ENCODE results near the gene ADGRG6. TPM values are rescaled to one million over a fixed set of nuclear protein-coding genes. Genes with fewer than 3 reads are reported as not detected.
"Not testable (repeated sequence)": the region's sequence is repeated elsewhere in the genome, so short reads cannot be mapped to it uniquely, and the experiment has no call there.

ADGRG6 gene
- total RNA-seq, 1 donor from 2014 or later, result 3.6 TPM

GRCh38 chr6:142342986-142343385 lies 41.2 kb downstream of the ADGRG6 start:
- Histone ChIP-seq H3K36me3 (no peaks in the 10 kb centered on the region), H3K4me3 (no peak overlapping the region), H3K9me3 (replicated peaks) (no peaks in the 10 kb centered on the region), H3K27ac (replicated peaks) (no peak overlapping the region), H3K27me3 (ENCODE audit: low read depth) (no peaks in the 10 kb centered on the region), H3K4me1 (no peaks in the 10 kb centered on the region)
- DNase-seq, result no peak
- intact Hi-C loops (cut with micrococcal nuclease), result no loop called here
- no peak for TF ChIP-seq CTCF (IDR thresholded peaks at IDR 0.05; ENCODE audit: borderline replicate concordance)

DNA sequence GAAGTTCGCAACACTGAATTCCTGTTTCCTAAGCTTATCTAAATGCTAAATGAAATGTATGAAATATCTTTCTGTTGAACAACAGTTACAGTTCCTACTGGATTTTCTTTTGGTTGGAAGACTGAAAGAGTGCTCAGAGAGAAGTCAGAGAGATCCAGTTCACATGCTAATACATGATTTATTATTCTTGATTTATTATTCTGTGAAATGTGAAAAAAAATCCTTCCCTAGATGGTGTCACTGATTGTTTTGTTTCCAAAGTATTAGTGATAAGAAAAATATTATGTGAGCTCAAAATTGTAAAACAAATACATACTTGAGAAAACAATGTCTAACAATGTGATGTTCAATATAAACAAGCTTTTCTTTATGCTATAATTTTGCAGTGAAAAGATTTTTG lies 42.1 kb downstream of the ADGRG6 start:
- no peaks in the 10 kb centered on the region for H3K4me1 ChIP-seq
- no peak overlapping the region for H3K27ac ChIP-seq (replicated peaks)
- H3K9me3 ChIP-seq (replicated peaks), result no peaks in the 10 kb centered on the region
- no peak for TF ChIP-seq CTCF (IDR thresholded peaks at IDR 0.05; ENCODE audit: borderline replicate concordance)
- H3K27me3 ChIP-seq (ENCODE audit: low read depth), result no peaks in the 10 kb centered on the region
- no peaks in the 10 kb centered on the region for H3K36me3 ChIP-seq
- DNase-seq, result no peak
- intact Hi-C loops (cut with micrococcal nuclease), result no loop called here
- no peak overlapping the region for H3K4me3 ChIP-seq

GRCh38 chr6:142345261-142345660 lies 43.5 kb downstream of the ADGRG6 start:
- no peaks in the 10 kb centered on the region for H3K36me3 ChIP-seq
- H3K27me3 ChIP-seq (ENCODE audit: low read depth), result no peaks in the 10 kb centered on the region
- no peaks in the 10 kb centered on the region for H3K9me3 ChIP-seq (replicated peaks)
- no peak overlapping the region for H3K4me3 ChIP-seq
- H3K4me1 ChIP-seq, result no peaks in the 10 kb centered on the region
- DNase-seq, result no peak
- no peak for TF ChIP-seq CTCF (IDR thresholded peaks at IDR 0.05; ENCODE audit: borderline replicate concordance)
- intact Hi-C loops (cut with micrococcal nuclease), result no loop called here
- H3K27ac ChIP-seq (replicated peaks), result no peak overlapping the region

GRCh38 chr6:142346166-142346565 lies 44.4 kb downstream of the ADGRG6 start:
- H3K4me1 ChIP-seq; H3K27ac ChIP-seq (replicated peaks); H3K27me3 ChIP-seq (ENCODE audit: low read depth); H3K36me3 ChIP-seq; intact Hi-C loops (cut with micrococcal nuclease); H3K9me3 ChIP-seq (replicated peaks); DNase-seq; H3K4me3 ChIP-seq: not testable (repeated sequence)

DNA sequence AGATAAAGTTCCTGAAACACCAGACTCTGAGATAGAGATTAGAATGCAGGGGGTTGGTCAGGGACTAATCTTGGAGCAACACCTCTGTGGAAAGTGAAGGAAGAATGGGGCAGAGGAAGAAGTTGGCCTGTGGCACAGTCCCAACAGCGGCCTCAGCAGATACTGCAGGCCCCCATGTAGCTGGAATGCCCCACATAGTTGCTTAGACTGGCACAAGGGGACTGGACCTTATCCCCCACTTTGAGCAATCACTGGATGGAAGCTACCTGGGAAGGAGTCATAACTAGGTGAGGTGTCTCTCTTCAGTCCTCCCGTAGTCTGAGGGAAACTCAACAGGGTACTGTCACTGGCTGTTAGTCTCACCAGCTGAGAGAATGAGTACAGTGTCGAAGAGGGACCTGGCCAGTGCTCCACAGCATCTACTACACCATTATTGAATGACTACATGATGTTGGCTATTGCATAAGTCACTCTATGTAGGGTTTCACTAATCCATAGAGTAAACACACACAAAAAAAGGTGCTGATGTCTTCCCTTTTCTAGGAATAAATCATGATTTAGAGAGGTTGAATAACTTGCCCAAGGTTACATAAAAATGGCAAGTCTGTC lies 47.5 kb downstream of the ADGRG6 start:
- intact Hi-C loops (cut with micrococcal nuclease), result no loop called here
- H3K27me3 ChIP-seq (ENCODE audit: low read depth), result no peaks in the 10 kb centered on the region
- peaks cover 7% of the 10 kb centered on the region for H3K9me3 ChIP-seq (replicated peaks)
- no peak overlapping the region for H3K4me3 ChIP-seq
- TF ChIP-seq CTCF (IDR thresholded peaks at IDR 0.05; ENCODE audit: borderline replicate concordance), result no peak
- H3K36me3 ChIP-seq, result no peaks in the 10 kb centered on the region
- no peak for DNase-seq
- no peak overlapping the region for H3K27ac ChIP-seq (replicated peaks)
- H3K4me1 ChIP-seq, result no peaks in the 10 kb centered on the region

GRCh38 chr6:142350309-142350708 lies 48.5 kb downstream of the ADGRG6 start:
- no peak for TF ChIP-seq CTCF (IDR thresholded peaks at IDR 0.05; ENCODE audit: borderline replicate concordance)
- no peaks in the 10 kb centered on the region for H3K36me3 ChIP-seq
- H3K4me3 ChIP-seq, result no peak overlapping the region
- intact Hi-C loops (cut with micrococcal nuclease), result no loop called here
- no peaks in the 10 kb centered on the region for H3K27me3 ChIP-seq (ENCODE audit: low read depth)
- no peaks in the 10 kb centered on the region for H3K4me1 ChIP-seq
- peaks cover 7% of the 10 kb centered on the region for H3K9me3 ChIP-seq (replicated peaks)
- H3K27ac ChIP-seq (replicated peaks), result no peak overlapping the region
- no peak for DNase-seq

Data from left ventricle myocardium inferior (tissue), 1 donor.